Mucosa of stomach (tissue), 1 donor: Measurements from ENCODE around the gene STK16.
"Not testable (repeated sequence)": the region's sequence is repeated elsewhere in the genome, so short reads cannot be mapped to it uniquely, and the experiment has no call there.

Experiments
- H3K27me3 ChIP-seq: one replicate; pipeline ENCODE4 v1.7.0; 2013; ENCODE audit warnings: mild to moderate bottlenecking, low read length; ENCODE audit not compliant: control insufficient read depth, insufficient read depth
- H3K36me3 ChIP-seq: one replicate; pipeline ENCODE4 v1.7.0; 2013; ENCODE audit warnings: low read length; ENCODE audit not compliant: control insufficient read depth, insufficient read depth
- H3K4me1 ChIP-seq: one replicate; pipeline ENCODE4 v1.7.0; 2013; ENCODE audit warnings: mild to moderate bottlenecking, low read length; ENCODE audit not compliant: control insufficient read depth, insufficient read depth
- H3K4me3 ChIP-seq: one replicate; pipeline ENCODE4 v1.7.0; 2013; ENCODE audit warnings: low read length
- H3K9ac ChIP-seq: one replicate; pipeline ENCODE4 v1.7.0; 2013; ENCODE audit warnings: mild to moderate bottlenecking, low read length, moderate library complexity
- H3K9me3 ChIP-seq: one replicate; pipeline ENCODE4 v1.7.0; 2013; ENCODE audit warnings: mild to moderate bottlenecking, low read length, moderate library complexity; ENCODE audit not compliant: control insufficient read depth
- donor health status: Pancreatic carcinoma.

Gene STK16

DNA sequence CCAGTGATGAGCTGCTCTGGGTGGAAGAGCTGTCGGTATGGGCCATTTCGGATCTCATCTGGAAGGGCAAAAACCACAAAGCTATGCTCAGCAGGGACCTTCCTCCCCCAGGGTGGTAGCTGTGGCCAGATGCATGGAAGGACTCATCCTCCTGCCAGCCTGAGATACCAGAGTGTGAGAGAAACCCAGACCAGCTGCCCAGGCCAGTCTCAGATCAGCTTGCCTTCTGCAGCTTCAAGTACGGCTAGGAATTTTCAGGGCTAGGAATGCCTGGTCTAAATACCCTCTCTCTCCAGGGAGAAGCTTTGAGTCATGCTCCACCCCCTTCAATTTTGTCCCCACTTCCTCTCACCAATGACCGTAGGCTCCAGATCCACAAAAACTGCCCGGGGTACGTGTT is 6.4 kb downstream of the STK16 start:
- Histone ChIP-seq H3K4me3 (no peak overlapping the region), H3K9me3 (no peaks in the 10 kb centered on the region), H3K4me1 (peaks cover 66% of the 10 kb centered on the region), H3K27me3 (peaks cover 22% of the 10 kb centered on the region), H3K36me3 (no peaks in the 10 kb centered on the region), H3K9ac (peak overlapping the region; percentile 83)

- peaks cover 22% of the 10 kb centered on the region for H3K27me3 ChIP-seq
- peaks cover 63% of the 10 kb centered on the region for H3K4me1 ChIP-seq
- no peaks in the 10 kb centered on the region for H3K9me3 ChIP-seq
- H3K36me3 ChIP-seq, result no peaks in the 10 kb centered on the region
- no peak overlapping the region for H3K4me3 ChIP-seq
- H3K9ac ChIP-seq, result peak overlapping the region; percentile 83
These were observed 6.8 kb downstream of the STK16 start for GRCh38 chr2:219252084-219252483.

- H3K36me3 ChIP-seq, result no peaks in the 10 kb centered on the region
- peaks cover 58% of the 10 kb centered on the region for H3K4me1 ChIP-seq
- peak overlapping the region; percentile 88 for H3K4me3 ChIP-seq
- H3K27me3 ChIP-seq, result peaks cover 22% of the 10 kb centered on the region
- no peaks in the 10 kb centered on the region for H3K9me3 ChIP-seq
- H3K9ac ChIP-seq, result peak overlapping the region; percentile 83
These were observed 7.3 kb downstream of the STK16 start for GRCh38 chr2:219252570-219252899.

DNA sequence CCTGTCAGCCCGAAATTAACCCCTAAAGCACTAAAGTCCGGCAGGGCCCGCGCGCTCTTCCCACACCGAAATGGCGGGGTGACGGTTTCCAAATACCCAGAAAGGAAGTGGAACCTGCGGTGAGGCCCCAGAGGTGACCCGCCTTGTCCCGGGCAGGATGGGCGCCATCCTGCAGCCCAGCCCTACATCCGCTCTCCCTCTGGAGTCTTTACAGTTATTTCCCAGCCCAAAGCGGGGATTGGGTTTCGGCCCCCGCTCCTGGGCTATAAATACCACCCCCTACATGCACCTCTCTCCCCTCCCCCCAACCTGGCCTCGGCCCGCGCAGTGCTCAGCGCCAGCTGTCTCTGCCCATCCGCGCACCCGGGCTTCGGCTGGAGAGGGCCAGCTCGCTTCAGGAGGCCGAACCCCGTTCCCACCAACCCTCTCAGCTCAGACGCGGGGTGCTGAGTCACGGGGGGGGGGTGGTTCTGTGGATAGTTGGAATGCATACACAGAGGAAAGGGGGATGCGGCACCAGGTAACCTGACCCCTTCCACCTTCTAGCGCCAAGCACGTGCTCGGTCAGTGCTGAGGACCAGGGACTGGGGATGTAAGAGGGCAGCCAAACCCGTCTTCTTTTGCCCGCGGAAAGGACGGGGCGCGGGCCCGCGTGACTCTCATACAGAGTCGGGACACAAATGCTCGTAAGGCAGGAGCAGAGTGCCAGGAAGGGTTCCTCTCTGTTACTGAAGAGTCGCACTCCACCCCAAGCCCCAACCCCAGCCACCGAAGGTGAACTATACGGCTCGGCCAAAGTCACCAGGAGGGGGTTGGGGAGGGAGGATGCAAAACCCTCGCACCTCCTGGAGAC is 7.8 kb downstream of the STK16 start, which contains the start of gene TUBA4B:
Gene TUBA4B, plus strand, starts transcription at position 344 of the 853 bp plus-strand sequence. Its CDS starts 165 bp downstream, at position 509.
- Histone ChIP-seq H3K9ac (peak within 1 kb of the TSS; percentile 83), H3K27me3 (peaks cover 22% of the 10 kb centered on the region), H3K36me3 (no peaks in the 10 kb centered on the region), H3K4me3 (peak within 1 kb of the TSS; percentile 88), H3K4me1 (peaks cover 54% of the 10 kb centered on the region), H3K9me3 (no peaks in the 10 kb centered on the region)

DNA sequence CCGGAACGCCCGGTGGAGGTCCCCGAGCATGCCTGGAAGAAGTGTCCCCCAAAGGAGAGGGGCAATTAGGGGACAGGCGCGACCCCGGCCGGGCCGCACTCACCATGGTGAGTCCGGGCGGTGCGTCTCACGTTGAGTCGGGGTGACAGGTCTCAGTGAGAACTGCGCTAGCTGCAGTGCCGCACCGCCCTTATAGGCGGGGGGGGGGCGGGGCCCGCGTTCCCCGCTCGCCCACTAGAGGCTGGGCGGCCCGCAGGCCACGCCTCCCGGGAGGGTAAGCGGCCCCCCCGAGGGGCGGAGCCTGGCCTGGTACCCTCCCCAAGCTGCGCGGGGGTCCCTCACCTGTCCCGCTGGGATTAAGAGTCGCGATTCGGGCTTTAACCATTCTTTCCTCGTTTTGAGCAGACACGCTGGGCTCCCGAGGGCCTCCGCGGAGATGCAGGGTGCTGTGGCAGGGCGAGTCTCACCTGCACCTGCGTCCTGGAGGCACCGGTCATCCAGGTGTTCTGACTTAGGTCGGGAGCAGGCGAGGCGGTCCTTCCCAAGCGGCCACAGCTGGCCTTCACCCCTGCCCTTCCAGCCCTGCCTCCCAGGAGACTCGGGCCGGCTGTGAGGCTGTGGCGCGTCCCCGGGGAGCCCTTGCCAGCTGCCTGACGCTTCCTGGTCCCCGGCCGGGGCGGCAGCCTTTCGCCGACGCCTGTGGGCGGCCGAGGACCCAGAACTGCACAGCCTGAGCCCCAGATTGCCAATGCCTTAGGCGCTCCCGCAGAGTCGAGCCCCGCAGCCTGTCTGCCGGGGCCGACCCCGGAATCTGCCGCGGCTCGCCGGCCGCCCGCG is 8.7 kb downstream of the STK16 start, which contains the start of gene TUBA4A:
Gene TUBA4A, minus strand, starts transcription at position 166 of the 837 bp plus-strand sequence. Its CDS starts 60 bp downstream, at position 106.
- Histone ChIP-seq H3K36me3 (no peaks in the 10 kb centered on the region), H3K4me3 (peak within 1 kb of the TSS; percentile 88), H3K9me3 (no peaks in the 10 kb centered on the region), H3K9ac (peak within 1 kb of the TSS; percentile 83), H3K4me1 (peaks cover 45% of the 10 kb centered on the region), H3K27me3 (peaks cover 22% of the 10 kb centered on the region)

GRCh38 chr2:219254590-219255201 is 9.4 kb downstream of the STK16 start:
- Histone ChIP-seq H3K27me3 (peaks cover 27% of the 10 kb centered on the region), H3K36me3 (no peaks in the 10 kb centered on the region)

GRCh38 chr2:219258942-219259341 is 13.7 kb downstream of the STK16 start:
- not testable (repeated sequence) for H3K4me3 ChIP-seq, H3K36me3 ChIP-seq, H3K4me1 ChIP-seq, H3K9ac ChIP-seq, H3K9me3 ChIP-seq
- H3K27me3 ChIP-seq, result peaks cover 27% of the 10 kb centered on the region

More at GRCh38 chr2:219254590-219255201, 9.4 kb downstream of the STK16 start:
- Histone ChIP-seq H3K4me1 (peaks cover 38% of the 10 kb centered on the region), H3K9ac (peak overlapping the region; percentile 83), H3K9me3 (no peaks in the 10 kb centered on the region), H3K4me3 (peak overlapping the region; percentile 88)

DNA sequence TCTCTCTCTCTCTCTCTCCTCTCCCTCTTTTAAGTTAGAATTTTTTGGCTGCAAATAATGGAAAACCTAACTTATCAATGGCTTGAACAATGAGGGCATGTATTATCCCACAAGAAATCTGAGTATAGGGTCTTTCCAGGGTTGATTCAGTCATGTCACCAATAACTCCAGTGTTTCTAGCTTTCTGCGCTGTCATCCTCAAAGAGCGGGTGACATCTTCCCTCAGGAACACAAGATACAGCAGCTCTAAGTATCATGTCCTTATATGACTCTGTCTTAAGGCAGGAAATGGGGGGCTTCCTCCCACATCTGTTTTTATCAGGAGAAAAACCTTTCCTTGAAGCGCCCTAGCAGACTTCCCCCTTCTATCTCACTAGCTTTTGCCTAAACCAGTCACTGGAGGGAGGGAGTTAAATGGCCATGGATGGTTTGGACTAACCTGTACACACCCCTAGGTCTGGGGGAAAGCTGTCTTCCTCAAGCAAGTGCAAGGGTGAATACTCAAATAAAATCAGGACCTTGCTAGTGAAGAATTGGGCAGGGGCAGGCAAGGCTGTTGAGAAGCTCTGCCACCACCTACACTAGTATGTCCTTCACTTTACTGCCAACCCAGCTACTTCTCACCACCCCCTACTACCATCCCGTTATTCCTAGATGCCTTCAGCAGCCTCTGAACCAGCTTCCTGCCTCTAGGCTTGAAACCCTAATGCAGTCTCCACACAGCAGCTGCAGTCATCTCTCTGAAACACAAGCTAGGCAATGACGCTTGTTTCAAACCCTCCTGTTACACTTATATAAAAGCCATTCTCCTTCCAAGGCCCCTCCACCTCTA is 16.0 kb downstream of the STK16 start:
- H3K36me3 ChIP-seq, result no peaks in the 10 kb centered on the region
- no peaks in the 10 kb centered on the region for H3K9me3 ChIP-seq
- H3K27me3 ChIP-seq, result peaks cover 8% of the 10 kb centered on the region
- no peak overlapping the region for H3K9ac ChIP-seq
- no peaks in the 10 kb centered on the region for H3K4me1 ChIP-seq
- H3K4me3 ChIP-seq, result no peak overlapping the region

DNA sequence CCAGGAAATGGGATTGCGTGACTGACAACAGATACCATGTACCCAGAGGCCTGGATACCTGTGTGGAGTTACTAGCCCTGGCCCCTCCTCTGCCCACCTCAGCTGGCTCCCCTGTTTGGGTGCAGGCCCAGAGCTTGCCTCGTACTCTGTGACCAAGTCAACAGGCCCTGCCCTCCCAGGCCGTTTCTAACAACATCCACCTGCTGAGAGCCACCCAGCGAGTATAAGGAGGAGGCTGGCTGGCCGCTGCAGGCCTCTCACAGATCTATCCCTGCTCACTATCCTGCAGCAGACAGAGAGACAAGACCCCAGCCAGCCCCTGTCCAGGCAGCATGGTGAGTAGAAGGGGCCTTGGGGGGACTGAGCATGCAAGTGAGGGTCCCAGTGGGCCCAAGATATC is 21.0 kb downstream of the STK16 start:
- peaks cover 5% of the 10 kb centered on the region for H3K27me3 ChIP-seq

DNA sequence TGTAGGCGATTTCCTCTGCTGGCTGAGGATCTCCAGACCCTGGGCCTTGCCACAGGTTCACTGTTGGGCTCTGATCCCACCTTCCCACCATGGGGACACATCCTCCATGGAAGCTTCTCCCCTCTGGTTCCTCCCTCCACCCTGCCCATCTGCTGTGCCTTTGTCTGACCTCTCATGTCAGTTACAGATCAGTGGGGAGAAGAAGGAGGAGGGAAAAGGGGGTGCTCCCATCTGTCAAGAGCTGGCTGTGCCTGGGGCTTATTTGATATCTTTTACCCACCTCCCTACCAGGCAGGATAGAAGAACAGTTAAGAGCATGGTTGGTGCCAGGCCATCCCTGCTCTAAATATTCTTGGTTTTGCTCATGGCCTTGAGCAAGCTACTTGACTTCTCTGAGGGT is 21.6 kb downstream of the STK16 start:
- Histone ChIP-seq H3K4me1 (peaks cover 7% of the 10 kb centered on the region), H3K9ac (no peak overlapping the region), H3K9me3 (no peaks in the 10 kb centered on the region), H3K27me3 (peaks cover 5% of the 10 kb centered on the region), H3K36me3 (no peaks in the 10 kb centered on the region), H3K4me3 (no peak overlapping the region)

More for the DNA sequence above, 21.0 kb downstream of the STK16 start:
- Histone ChIP-seq H3K9ac (no peak overlapping the region), H3K36me3 (no peaks in the 10 kb centered on the region), H3K4me1 (peaks cover 7% of the 10 kb centered on the region), H3K4me3 (no peak overlapping the region), H3K9me3 (no peaks in the 10 kb centered on the region)

DNA sequence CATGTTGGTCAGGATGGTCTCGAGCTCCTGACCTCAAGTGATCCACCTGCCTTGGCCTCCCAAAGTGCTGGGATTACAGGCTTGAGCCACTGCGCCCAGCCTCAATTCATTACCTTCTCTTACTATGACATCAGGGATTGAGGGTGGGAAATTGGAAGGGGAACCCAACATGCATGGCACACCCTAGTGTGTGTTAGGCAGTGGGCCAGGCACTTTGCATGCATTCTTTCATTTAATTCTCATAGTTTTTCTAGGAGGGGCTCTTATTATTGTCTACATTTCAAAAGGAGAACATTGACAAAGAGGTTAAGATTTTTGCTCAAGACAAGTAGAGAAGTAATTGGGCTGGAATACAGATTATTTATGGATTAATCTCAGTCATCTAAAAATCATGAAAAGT is 23.0 kb downstream of the STK16 start:
- Histone ChIP-seq H3K9me3 (no peaks in the 10 kb centered on the region), H3K9ac (no peak overlapping the region), H3K4me1 (peaks cover 7% of the 10 kb centered on the region), H3K27me3 (peaks cover 5% of the 10 kb centered on the region), H3K4me3 (no peak overlapping the region), H3K36me3 (no peaks in the 10 kb centered on the region)
